Tibial artery (tissue), 4 donors: ENCODE measurements around the gene MAD1L1.
"Not testable (repeated sequence)": the region's sequence is repeated elsewhere in the genome, so short reads cannot be mapped to it uniquely, and the experiment has no call there.

Source experiments
- DNase-seq, 2 donors: peaks; one replicate each; pipeline ENCODE4 v3.0.0-alpha.2; 2019
- H3K27ac ChIP-seq, 2 donors: fragments of 200-600 bp; sonication (generic) in 1 of 2; 1 replicate in 1 of 2; 2 replicates in 1 of 2; pipeline ENCODE4 v1.5.1; 2018 to 2019; ENCODE audit warnings: mild to moderate bottlenecking in 1 of 2
- H3K27me3 ChIP-seq, 2 donors: fragments of 200-600 bp; sonication (generic) in 1 of 2; one replicate each; pipeline versions ENCODE4 v1.5.1 to v1.6.0; 2016 to 2019
- H3K36me3 ChIP-seq, 3 donors: fragments of 200-600 bp; sonication (generic) in 2 of 3; one replicate each; pipeline ENCODE4 v1.5.1; 2016 to 2019; ENCODE audit warnings: mild to moderate bottlenecking in 2 of 3
- H3K4me1 ChIP-seq, 4 donors: fragments of 200-600 bp; sonication (generic) in 2 of 4; 1 replicate in 3 of 4; 2 replicates in 1 of 4; pipeline ENCODE4 v1.5.1; 2016 to 2019
- H3K4me3 ChIP-seq, 2 donors: fragments of 200-600 bp; sonication (generic) in 1 of 2; 1 replicate in 1 of 2; 2 replicates in 1 of 2; pipeline ENCODE4 v1.5.1; 2018 to 2019; ENCODE audit warnings: mild to moderate bottlenecking in 2 of 2
- H3K9me3 ChIP-seq, 3 donors: fragments of 200-600 bp; sonication (generic) in 1 of 3; one replicate each; pipeline ENCODE4 v1.5.1; 2016 to 2019
- CTCF ChIP-seq, 2 experiments: fragments of 200-600 bp in 1 of 2; fragments of 450-650 bp in 1 of 2; IDR thresholded peaks; one replicate each; pipeline ENCODE4 v1.5.1; 2017 to 2019; ENCODE audit warnings: antibody characterized with exemption in 2 of 2, mild to moderate bottlenecking in 1 of 2, moderate library complexity in 1 of 2
- intact Hi-C: fragments of 100-400 bp; cut with DNase I; formaldehyde crosslinking; loops from one replicate; pipeline ENCODE4 v1.15.0; 2023; ENCODE audit warnings: low total_unique reads

The MAD1L1 gene

GRCh38 chr7:1977059-1977875 lies 255.5 kb downstream of the MAD1L1 start:
- intact Hi-C loops: no loop called here
- peak in 1 of 2 donors; percentile 55 for DNase-seq
- H3K4me3 ChIP-seq: no peak overlapping the region
- H3K9me3 ChIP-seq: no peaks in the 10 kb centered on the region
- peaks cover 5 to 54% (median 11%) of the 10 kb centered on the region in 3 donors for H3K36me3 ChIP-seq
- no peaks in the 10 kb centered on the region for H3K4me1 ChIP-seq
- TF ChIP-seq CTCF (IDR thresholded peaks at IDR 0.05): no peak
- H3K27me3 ChIP-seq: no peaks in the 10 kb centered on the region
- H3K27ac ChIP-seq: no peak overlapping the region

GRCh38 chr7:1976521-1976920 lies 256.2 kb downstream of the MAD1L1 start:
- H3K4me3 ChIP-seq, H3K9me3 ChIP-seq, intact Hi-C loops, H3K27ac ChIP-seq, H3K27me3 ChIP-seq, DNase-seq, H3K4me1 ChIP-seq: not testable (repeated sequence)
- peaks cover 5 to 54% (median 11%) of the 10 kb centered on the region in 3 donors for H3K36me3 ChIP-seq

GRCh38 chr7:1975581-1975980 lies 257.2 kb downstream of the MAD1L1 start:
- no peak for TF ChIP-seq CTCF (IDR thresholded peaks at IDR 0.05)
- H3K9me3 ChIP-seq: no peaks in the 10 kb centered on the region
- no peak overlapping the region for H3K27ac ChIP-seq
- H3K4me3 ChIP-seq: no peak overlapping the region
- H3K27me3 ChIP-seq: no peaks in the 10 kb centered on the region
- intact Hi-C loops: no loop called here
- peak in 1 of 2 donors; percentile 53 for DNase-seq
- H3K36me3 ChIP-seq: peaks cover 5 to 54% (median 11%) of the 10 kb centered on the region in 3 donors
- H3K4me1 ChIP-seq: no peaks in the 10 kb centered on the region

- no peaks in the 10 kb centered on the region for H3K27me3 ChIP-seq
- intact Hi-C loops: no loop called here
- no peaks in the 10 kb centered on the region for H3K4me1 ChIP-seq
- no peak overlapping the region for H3K4me3 ChIP-seq
- peak in 1 of 2 donors; percentile 61 for DNase-seq
- no peaks in the 10 kb centered on the region for H3K9me3 ChIP-seq
- no peak overlapping the region for H3K27ac ChIP-seq
- TF ChIP-seq CTCF (IDR thresholded peaks at IDR 0.05): no peak
- peaks cover 5 to 50% (median 8%) of the 10 kb centered on the region in 3 donors for H3K36me3 ChIP-seq
These were observed 257.6 kb downstream of the MAD1L1 start for GRCh38 chr7:1975179-1975578.

- peak in 1 of 2 donors; percentile 52 for DNase-seq
- intact Hi-C loops: no loop called here
- Histone ChIP-seq H3K36me3 (peaks cover 0 to 43% (median 1%) of the 10 kb centered on the region in 3 donors), H3K4me1 (no peaks in the 10 kb centered on the region), H3K4me3 (no peak overlapping the region), H3K27me3 (no peaks in the 10 kb centered on the region), H3K9me3 (no peaks in the 10 kb centered on the region), H3K27ac (no peak overlapping the region)
- no peak for TF ChIP-seq CTCF (IDR thresholded peaks at IDR 0.05)
These were observed 258.2 kb downstream of the MAD1L1 start for GRCh38 chr7:1974290-1975101.
